HG03442 (cell line): ENCODE measurements around the gene MYH14.

Experiments used
- ATAC-seq: cut with Tn5 transposase; IDR thresholded peaks from one replicate; pipeline ENCODE4 v1.9.1; 2021; ENCODE audit warnings: mild to moderate bottlenecking, moderate library complexity; ENCODE audit not compliant: unreplicated experiment

MYH14 gene

GRCh38 chr19:50255115-50255514 lies 51.7 kb downstream of the MYH14 start:
- ATAC-seq: no peak

DNA sequence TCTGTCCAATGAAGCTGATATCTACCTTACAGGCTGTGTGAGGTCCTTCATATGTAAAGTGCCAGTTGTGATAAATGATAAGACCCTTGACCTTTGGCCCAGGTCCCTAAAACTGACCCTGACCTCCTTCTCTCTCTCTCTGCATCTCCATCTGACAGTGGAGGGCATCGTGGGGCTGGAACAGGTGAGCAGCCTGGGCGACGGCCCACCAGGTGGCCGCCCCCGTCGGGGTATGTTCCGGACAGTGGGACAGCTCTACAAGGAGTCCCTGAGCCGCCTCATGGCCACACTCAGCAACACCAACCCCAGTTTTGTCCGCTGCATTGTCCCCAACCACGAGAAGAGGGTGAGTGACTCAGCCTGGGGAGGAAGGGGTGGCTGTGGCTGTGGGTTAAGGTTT lies 53.7 kb downstream of the MYH14 start:
- no peak for ATAC-seq

GRCh38 chr19:50258918-50259372 lies 55.5 kb downstream of the MYH14 start:
- no peak for ATAC-seq

GRCh38 chr19:50261446-50261970 lies 58.1 kb downstream of the MYH14 start:
- no peak for ATAC-seq

- no peak for ATAC-seq
Measured at GRCh38 chr19:50263176-50263575, 59.8 kb downstream of the MYH14 start.

- no peak for ATAC-seq
Measured at GRCh38 chr19:50264483-50265186, 61.2 kb downstream of the MYH14 start.

DNA sequence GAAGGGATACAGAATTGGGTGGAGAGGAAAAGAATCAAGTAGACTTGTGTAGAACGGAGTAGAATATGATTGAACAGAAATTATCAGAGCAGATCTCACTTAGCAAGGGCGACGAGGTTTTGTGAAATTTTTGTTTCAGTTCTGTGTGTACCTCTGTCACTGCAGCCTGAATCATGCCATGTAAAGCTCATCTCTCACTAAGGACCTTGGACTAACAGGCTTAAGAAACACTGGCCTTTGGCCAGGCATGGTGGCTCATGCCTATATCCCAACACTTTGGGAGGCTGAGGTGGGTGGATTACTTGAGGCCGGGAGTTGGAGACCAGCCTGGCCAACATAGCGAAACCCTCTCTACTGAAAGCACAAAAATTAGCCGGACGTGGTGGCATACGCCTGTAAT lies 62.6 kb downstream of the MYH14 start:
- no peak for ATAC-seq

- ATAC-seq: no peak
Measured at GRCh38 chr19:50266896-50267295, 63.5 kb downstream of the MYH14 start.

DNA sequence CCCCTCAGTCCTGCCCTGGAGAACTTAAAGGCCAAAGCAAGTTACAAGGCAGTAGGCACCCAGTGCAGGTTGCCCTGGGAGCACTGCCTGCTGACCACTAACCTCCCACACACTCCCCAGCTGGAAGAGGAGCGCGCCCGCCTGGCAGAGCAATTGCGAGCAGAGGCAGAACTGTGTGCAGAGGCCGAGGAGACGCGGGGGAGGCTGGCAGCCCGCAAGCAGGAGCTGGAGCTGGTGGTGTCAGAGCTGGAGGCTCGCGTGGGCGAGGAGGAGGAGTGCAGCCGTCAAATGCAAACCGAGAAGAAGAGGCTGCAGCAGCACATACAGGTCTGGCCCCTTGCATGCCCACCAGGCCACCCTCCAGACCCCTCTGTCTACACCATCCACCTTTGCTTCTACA lies 64.6 kb downstream of the MYH14 start:
- ATAC-seq: no peak

- ATAC-seq: no peak
Measured at GRCh38 chr19:50268501-50268900, 65.1 kb downstream of the MYH14 start.

GRCh38 chr19:50269653-50270052 lies 66.2 kb downstream of the MYH14 start:
- ATAC-seq: no peak

GRCh38 chr19:50272263-50272897 lies 69.0 kb downstream of the MYH14 start:
- ATAC-seq: no peak

- no peak for ATAC-seq
Measured at GRCh38 chr19:50273821-50274220, 70.4 kb downstream of the MYH14 start.

DNA sequence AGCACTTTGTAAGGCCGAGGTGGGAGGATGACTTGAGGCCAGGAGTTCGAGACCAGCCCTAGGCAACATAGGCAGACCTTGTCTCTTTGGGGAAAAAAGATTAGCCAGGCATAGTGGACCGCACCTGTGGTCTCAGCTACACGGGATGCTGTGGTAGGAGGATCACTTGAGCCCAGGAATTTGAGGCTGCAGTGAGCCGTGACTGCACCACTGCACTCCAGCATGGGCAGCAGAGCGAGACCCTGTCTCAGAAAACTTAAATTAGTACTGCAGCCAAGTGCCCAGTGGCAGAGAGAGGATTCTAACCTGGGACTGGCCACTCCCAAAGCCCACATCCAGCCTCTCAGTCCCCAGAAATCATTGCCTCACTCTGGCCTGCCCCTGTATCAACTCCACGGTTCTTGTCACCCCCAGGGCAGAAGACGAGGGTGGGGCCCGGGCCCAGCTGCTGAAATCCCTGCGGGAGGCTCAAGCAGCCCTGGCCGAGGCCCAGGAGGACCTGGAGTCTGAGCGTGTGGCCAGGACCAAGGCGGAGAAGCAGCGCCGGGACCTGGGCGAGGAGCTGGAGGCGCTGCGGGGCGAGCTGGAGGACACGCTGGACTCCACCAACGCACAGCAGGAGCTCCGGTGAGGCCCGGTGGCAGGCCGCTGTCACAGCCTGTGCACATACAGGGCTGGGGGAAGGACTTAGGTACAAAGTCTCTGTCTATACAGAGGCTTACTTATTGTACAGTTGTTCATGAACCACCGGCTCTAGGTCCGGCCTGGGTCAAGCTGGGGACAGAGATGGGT lies 72.4 kb downstream of the MYH14 start:
- ATAC-seq: no peak

GRCh38 chr19:50276370-50277063 lies 73.1 kb downstream of the MYH14 start:
- no peak for ATAC-seq

GRCh38 chr19:50277966-50278580 lies 74.7 kb downstream of the MYH14 start:
- no peak for ATAC-seq

DNA sequence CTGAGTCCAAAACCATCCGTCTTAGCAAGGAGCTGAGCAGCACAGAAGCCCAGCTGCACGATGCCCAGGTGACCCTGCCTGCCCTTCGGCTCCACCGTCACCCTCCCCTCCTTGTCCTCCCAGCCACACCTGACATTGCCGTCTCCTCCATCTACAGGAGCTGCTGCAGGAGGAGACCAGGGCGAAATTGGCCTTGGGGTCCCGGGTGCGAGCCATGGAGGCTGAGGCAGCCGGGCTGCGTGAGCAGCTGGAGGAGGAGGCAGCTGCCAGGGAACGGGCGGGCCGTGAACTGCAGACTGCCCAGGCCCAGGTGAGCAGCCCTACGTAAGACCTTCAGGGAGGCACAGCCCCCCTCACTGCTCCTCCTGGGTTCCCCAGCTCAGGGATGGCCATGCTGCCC lies 76.7 kb downstream of the MYH14 start:
- ATAC-seq: no peak

DNA sequence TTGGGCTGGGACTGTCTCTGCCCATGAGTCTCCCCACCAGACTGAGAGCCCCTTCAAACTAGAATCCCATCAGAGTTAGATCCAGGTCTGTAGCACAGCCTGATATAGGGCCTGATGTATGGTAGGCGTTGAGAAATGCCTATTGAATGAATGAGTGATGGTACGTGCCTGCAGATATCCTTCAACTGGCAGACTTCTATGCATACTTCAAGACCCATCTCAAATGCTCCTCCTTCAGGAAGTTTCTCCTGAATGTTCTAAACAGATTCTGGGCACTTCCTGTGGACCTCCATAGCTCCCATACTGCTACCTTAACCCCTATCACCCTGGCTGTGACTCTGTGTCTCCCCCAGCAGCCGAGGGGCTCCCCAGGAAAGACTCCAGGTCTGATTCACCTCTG lies 77.6 kb downstream of the MYH14 start:
- no peak for ATAC-seq

DNA sequence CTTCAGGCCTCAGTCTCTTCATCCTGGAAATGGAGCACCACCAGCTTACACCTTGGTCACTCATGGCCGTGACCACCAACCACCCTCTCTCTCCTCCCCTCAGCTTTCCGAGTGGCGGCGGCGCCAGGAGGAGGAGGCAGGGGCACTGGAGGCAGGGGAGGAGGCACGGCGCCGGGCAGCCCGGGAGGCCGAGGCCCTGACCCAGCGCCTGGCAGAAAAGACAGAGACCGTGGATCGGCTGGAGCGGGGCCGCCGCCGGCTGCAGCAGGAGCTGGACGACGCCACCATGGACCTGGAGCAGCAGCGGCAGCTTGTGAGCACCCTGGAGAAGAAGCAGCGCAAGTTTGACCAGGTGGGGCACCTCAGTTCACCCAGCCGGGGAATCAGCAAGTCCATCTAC lies 78.1 kb downstream of the MYH14 start:
- ATAC-seq: no peak

DNA sequence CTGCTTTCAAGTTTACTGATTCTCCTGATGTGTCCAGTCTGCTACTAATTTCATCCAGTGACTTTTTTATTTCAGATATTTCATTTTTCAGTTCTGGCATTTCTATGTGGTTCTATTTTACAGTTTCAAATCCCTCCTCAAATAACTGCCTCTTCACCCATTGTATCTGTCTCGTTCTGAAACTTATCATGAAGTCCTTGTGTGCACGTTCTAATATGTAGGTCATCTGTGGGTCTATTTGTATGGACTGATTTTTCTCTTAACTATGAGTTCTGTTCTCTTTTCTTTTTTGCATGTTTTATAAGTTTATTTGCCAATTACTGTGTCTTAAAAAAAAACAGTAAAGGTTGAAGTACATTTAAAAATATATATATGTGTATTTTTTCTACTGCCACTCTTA lies 82.4 kb downstream of the MYH14 start:
- no peak for ATAC-seq

GRCh38 chr19:50286443-50286842 lies 83.0 kb downstream of the MYH14 start:
- ATAC-seq: no peak
